Astrocyte (in vitro differentiated cells and primary cell): Measurements from ENCODE around the gene LMX1B. TPM values are rescaled to one million over a fixed set of nuclear protein-coding genes. Genes with fewer than 3 reads are reported as not detected.

ENCODE experiments used
- DNase-seq: peaks from one replicate; pipeline ENCODE4 v3.0.0-alpha.2; 2010; ENCODE audit warnings: low read depth
- FAIRE-seq: peaks from 2 replicates; lab custom pipeline; 2011; peaks lifted over from hg19 to GRCh38; lab: Jason Lieb, UNC
- H2AFZ ChIP-seq: 2 replicates; pipeline ENCODE4 v1.6.0; 2012; ENCODE audit warnings: low read depth, low read length, inconsistent platforms
- H3K27ac ChIP-seq: 2 replicates; pipeline ENCODE4 v1.5.1; 2011; ENCODE audit warnings: low read depth, low read length, inconsistent platforms
- H3K27me3 ChIP-seq: 2 replicates; pipeline ENCODE4 v1.6.0; 2011; ENCODE audit warnings: low read length, inconsistent platforms; ENCODE audit not compliant: insufficient read depth
- H3K36me3 ChIP-seq: 2 replicates; pipeline ENCODE4 v1.5.1; 2011; ENCODE audit warnings: low read length, inconsistent platforms; ENCODE audit not compliant: insufficient read depth
- H3K4me1 ChIP-seq: 2 replicates; pipeline ENCODE4 v1.5.1; 2011; ENCODE audit warnings: low read length, inconsistent platforms; ENCODE audit not compliant: insufficient read depth
- H3K4me2 ChIP-seq: 2 replicates; pipeline ENCODE4 v1.6.0; 2012; ENCODE audit warnings: low read length, inconsistent platforms
- H3K4me3 ChIP-seq: 2 replicates; pipeline ENCODE4 v1.5.1; 2011; ENCODE audit warnings: low read depth, mild to moderate bottlenecking, low read length, inconsistent platforms; ENCODE audit not compliant: insufficient read depth
- H3K79me2 ChIP-seq: 2 replicates; pipeline ENCODE4 v1.6.0; 2012; ENCODE audit warnings: mild to moderate bottlenecking, low read length, inconsistent platforms; ENCODE audit not compliant: insufficient read depth
- H3K9ac ChIP-seq: 2 replicates; pipeline ENCODE4 v1.6.0; 2012; ENCODE audit warnings: mild to moderate bottlenecking, low read length, inconsistent platforms
- H3K9me3 ChIP-seq: 2 replicates; pipeline ENCODE4 v1.5.1; 2012; ENCODE audit warnings: low read depth, mild to moderate bottlenecking, low read length, inconsistent platforms; ENCODE audit not compliant: insufficient read depth
- H4K20me1 ChIP-seq: 2 replicates; pipeline ENCODE4 v1.6.0; 2012; ENCODE audit warnings: low read length, inconsistent platforms; ENCODE audit not compliant: insufficient read depth
- H3K27ac Mint-ChIP-seq: one replicate; pipeline ENCODE4 v1.8.0; 2021; ENCODE audit warnings: mild to moderate bottlenecking, mixed read lengths; ENCODE audit not compliant: unreplicated experiment
- H3K27me3 Mint-ChIP-seq: one replicate; pipeline ENCODE4 v1.8.0; 2021; ENCODE audit warnings: low read depth, mixed read lengths; ENCODE audit not compliant: unreplicated experiment
- H3K36me3 Mint-ChIP-seq: one replicate; pipeline ENCODE4 v1.8.0; 2021; ENCODE audit warnings: low read depth, mixed read lengths; ENCODE audit not compliant: unreplicated experiment
- H3K4me1 Mint-ChIP-seq: one replicate; pipeline ENCODE4 v1.8.0; 2021; ENCODE audit warnings: low read depth, mixed read lengths; ENCODE audit not compliant: unreplicated experiment
- H3K4me3 Mint-ChIP-seq: one replicate; pipeline ENCODE4 v1.8.0; 2021; ENCODE audit warnings: mild to moderate bottlenecking, moderate library complexity, mixed read lengths; ENCODE audit not compliant: unreplicated experiment
- H3K9me3 Mint-ChIP-seq: one replicate; pipeline ENCODE4 v1.8.0; 2021; ENCODE audit warnings: mild to moderate bottlenecking, mixed read lengths; ENCODE audit not compliant: unreplicated experiment
- EZH2 ChIP-seq: IDR thresholded peaks from 2 replicates; pipeline ENCODE4 v1.6.1; 2012; ENCODE audit warnings: mild to moderate bottlenecking, low read length, inconsistent platforms; ENCODE audit not compliant: insufficient read depth
- total RNA-seq: library from RNA; stranded (reverse); gene quantifications from 2 replicates; pipeline ENCODE4 v1.2.1, GENCODE V29; 2021
- TF ChIP-seq, protein P1 (sequence below): IDR thresholded peaks from 2 replicates; pipeline ENCODE4 v1.5.1; 2011; ENCODE audit warnings: low read depth, mild to moderate bottlenecking, inconsistent platforms, low read length, moderate library complexity; ENCODE audit not compliant: insufficient read depth

The LMX1B gene
- total RNA-seq, 1 donor from 2014 or later = 0.45 TPM

DNA sequence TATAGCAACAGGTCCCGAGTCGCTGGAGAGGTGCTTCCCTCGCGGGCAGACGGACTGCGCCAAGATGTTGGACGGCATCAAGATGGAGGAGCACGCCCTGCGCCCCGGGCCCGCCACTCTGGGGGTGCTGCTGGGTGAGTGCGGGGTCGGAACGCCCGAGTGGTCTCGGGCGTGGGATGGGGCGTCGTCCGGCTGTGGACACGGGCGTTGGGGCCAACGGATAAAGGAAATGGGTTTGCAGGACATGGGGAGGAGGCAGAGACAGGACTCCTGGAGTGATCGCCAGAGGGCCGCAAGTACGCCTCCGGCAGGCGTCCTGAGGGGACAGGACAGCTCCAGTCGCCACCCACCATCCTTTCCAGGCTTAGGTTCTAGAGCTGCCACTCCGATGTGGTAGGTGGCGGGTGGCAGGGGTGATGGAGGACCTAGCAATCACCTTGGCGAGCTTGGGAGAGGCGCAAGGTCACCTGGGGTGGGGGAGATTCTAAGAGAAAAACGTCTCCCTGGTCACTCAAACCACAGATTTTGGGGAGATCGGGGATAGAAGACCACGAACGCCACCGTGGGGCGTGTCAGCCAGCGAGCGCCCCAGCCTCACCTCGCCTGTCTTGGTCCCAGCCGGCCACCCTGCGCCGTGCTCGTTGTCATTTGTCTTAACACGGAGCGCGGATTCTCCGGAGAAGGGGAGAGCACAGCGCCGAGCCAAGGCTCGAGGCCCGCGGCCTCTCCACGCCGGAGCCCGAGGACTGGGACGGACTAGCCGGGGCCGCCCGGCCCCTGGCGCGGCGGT is 922 bp downstream of the LMX1B start:
- H3K9ac ChIP-seq = no peak overlapping the region
- no peak overlapping the region for H3K4me2 ChIP-seq
- H4K20me1 ChIP-seq = peaks cover 25% of the 10 kb centered on the region
- H3K27ac ChIP-seq = no peak overlapping the region
- Mint-ChIP-seq H3K27me3 (peaks cover 62% of the 10 kb centered on the region), H3K4me1 (peaks cover 3% of the 10 kb centered on the region), H3K9me3 (peaks cover 5% of the 10 kb centered on the region), H3K27ac (peak overlapping the region; percentile 62), H3K4me3 (no peak overlapping the region), H3K36me3 (no peaks in the 10 kb centered on the region)
- H3K27me3 ChIP-seq = peaks cover 83% of the 10 kb centered on the region
- FAIRE-seq (no peak), DNase-seq (no peak)
- TF ChIP-seq EZH2 = peak; percentile 81
- TF ChIP-seq, protein P1, sequence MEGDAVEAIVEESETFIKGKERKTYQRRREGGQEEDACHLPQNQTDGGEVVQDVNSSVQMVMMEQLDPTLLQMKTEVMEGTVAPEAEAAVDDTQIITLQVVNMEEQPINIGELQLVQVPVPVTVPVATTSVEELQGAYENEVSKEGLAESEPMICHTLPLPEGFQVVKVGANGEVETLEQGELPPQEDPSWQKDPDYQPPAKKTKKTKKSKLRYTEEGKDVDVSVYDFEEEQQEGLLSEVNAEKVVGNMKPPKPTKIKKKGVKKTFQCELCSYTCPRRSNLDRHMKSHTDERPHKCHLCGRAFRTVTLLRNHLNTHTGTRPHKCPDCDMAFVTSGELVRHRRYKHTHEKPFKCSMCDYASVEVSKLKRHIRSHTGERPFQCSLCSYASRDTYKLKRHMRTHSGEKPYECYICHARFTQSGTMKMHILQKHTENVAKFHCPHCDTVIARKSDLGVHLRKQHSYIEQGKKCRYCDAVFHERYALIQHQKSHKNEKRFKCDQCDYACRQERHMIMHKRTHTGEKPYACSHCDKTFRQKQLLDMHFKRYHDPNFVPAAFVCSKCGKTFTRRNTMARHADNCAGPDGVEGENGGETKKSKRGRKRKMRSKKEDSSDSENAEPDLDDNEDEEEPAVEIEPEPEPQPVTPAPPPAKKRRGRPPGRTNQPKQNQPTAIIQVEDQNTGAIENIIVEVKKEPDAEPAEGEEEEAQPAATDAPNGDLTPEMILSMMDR = no peak
- no peaks in the 10 kb centered on the region for H3K9me3 ChIP-seq
- peaks cover 2% of the 10 kb centered on the region for H3K4me1 ChIP-seq
- no peaks in the 10 kb centered on the region for H3K36me3 ChIP-seq
- no peaks in the 10 kb centered on the region for H3K79me2 ChIP-seq
- no peak overlapping the region for H2AFZ ChIP-seq
- no peak overlapping the region for H3K4me3 ChIP-seq

DNA sequence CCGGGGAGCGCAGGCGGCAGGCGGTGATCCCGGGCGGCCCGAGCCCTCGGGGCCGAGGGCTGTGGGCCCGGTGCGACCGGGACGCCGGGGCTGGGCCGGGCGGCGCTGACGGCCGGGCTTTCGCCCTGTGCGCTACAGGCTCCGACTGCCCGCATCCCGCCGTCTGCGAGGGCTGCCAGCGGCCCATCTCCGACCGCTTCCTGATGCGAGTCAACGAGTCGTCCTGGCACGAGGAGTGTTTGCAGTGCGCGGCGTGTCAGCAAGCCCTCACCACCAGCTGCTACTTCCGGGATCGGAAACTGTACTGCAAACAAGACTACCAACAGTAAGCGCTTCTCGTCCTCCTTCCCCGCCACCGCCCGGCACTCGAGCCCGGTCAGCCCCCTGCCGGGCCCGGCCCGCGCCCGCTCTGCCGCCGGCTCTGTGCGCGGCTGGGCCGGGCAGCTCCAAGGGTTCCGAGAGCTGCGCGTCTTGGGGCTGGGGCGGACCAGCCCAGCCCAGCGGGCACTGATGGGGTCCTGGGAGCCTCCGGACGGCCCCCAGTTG is 1.6 kb downstream of the LMX1B start:
- H3K27ac Mint-ChIP-seq = no peak overlapping the region
- Histone ChIP-seq H3K27ac (no peak overlapping the region), H3K4me2 (peak overlapping the region; percentile 14), H3K79me2 (no peaks in the 10 kb centered on the region), H3K9me3 (no peaks in the 10 kb centered on the region), H3K4me3 (no peak overlapping the region), H4K20me1 (peaks cover 25% of the 10 kb centered on the region), H3K36me3 (no peaks in the 10 kb centered on the region), H3K27me3 (peaks cover 84% of the 10 kb centered on the region), H3K9ac (no peak overlapping the region), H3K4me1 (peaks cover 2% of the 10 kb centered on the region), H2AFZ (no peak overlapping the region)
- H3K9me3 Mint-ChIP-seq = peaks cover 8% of the 10 kb centered on the region
- peaks cover 3% of the 10 kb centered on the region for H3K4me1 Mint-ChIP-seq
- H3K4me3 Mint-ChIP-seq = no peak overlapping the region
- no peak for FAIRE-seq
- TF ChIP-seq, protein P1 = no peak
- TF ChIP-seq EZH2 = no peak
- H3K36me3 Mint-ChIP-seq = no peaks in the 10 kb centered on the region
- peaks cover 64% of the 10 kb centered on the region for H3K27me3 Mint-ChIP-seq
- DNase-seq = no peak
